IgD-negative memory B cell (primary cell): ENCODE measurements around the gene TRAPPC2B. TPM values are rescaled to one million over a fixed set of nuclear protein-coding genes. Genes with fewer than 3 reads are reported as not detected.
"Not testable (repeated sequence)": the region's sequence is repeated elsewhere in the genome, so short reads cannot be mapped to it uniquely, and the experiment has no call there.

Source experiments
- H3K27ac Mint-ChIP-seq, 3 donors: one replicate each; pipeline ENCODE4 v1.8.0; 2020 to 2022; ENCODE audit warnings: mild to moderate bottlenecking in 3 of 3, mixed read lengths in 3 of 3, moderate library complexity in 1 of 3
- H3K27me3 Mint-ChIP-seq: one replicate; pipeline ENCODE4 v1.8.0; 2021; ENCODE audit warnings: mixed read lengths
- H3K36me3 Mint-ChIP-seq: one replicate; pipeline ENCODE4 v1.8.0; 2020; ENCODE audit warnings: mild to moderate bottlenecking, mixed read lengths
- H3K4me1 Mint-ChIP-seq, 3 donors: one replicate each; pipeline ENCODE4 v1.8.0; 2020 to 2022; ENCODE audit warnings: mixed read lengths in 3 of 3, mild to moderate bottlenecking in 1 of 3
- H3K4me3 Mint-ChIP-seq, 4 donors: one replicate each; pipeline ENCODE4 v1.8.0; 2020 to 2022; ENCODE audit warnings: mild to moderate bottlenecking in 4 of 4, mixed read lengths in 4 of 4, moderate library complexity in 3 of 4
- H3K9me3 Mint-ChIP-seq, 3 donors: one replicate each; pipeline ENCODE4 v1.8.0; 2020 to 2021; ENCODE audit warnings: mixed read lengths in 3 of 3, mild to moderate bottlenecking in 1 of 3
- polyA plus RNA-seq: library from polyadenylated mRNA; unstranded; fragments of 300-500 nt; fragmentation: Illumina TruSeq; gene quantifications from one replicate; pipeline ENCODE4 v1.2.3, GENCODE V29; 2021

TRAPPC2B gene
- polyA plus RNA-seq, 1 donor from 2014 or later: 32.7 TPM

- peak overlapping the region in 2 of 3 donors; percentile 79 to 98 for H3K27ac Mint-ChIP-seq
- H3K36me3 Mint-ChIP-seq: peaks cover 24% of the 10 kb centered on the region
- no peaks in the 10 kb centered on the region for H3K27me3 Mint-ChIP-seq
- H3K9me3 Mint-ChIP-seq: peaks cover 12 to 28% (median 21%) of the 10 kb centered on the region in 3 donors
- peaks cover 20 to 28% (median 23%) of the 10 kb centered on the region in 3 donors for H3K4me1 Mint-ChIP-seq
- H3K4me3 Mint-ChIP-seq: peak overlapping the region; percentile 97 to 99 (median 98)
Observed at GRCh38 chr19:57351867-57352266, 11.5 kb upstream of the TRAPPC2B start.

DNA sequence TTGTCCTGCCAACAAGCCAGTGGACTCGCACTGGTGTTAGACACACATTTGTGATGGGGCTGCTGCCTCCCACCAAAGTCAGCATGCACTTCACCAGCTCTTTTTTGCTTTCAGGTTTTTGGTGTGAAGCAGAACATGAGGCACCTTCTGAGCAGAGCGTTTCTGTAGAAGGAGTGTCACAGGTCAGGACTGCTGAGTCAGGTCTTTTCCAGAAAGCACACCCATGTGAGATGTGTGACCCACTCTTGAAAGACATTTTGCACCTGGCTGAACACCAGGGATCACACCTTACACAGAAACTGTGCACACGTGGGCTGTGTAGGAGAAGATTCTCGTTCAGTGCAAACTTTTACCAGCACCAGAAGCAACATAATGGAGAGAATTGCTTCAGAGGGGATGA, 7.4 kb upstream of the TRAPPC2B start:
- peaks cover 14 to 37% (median 24%) of the 10 kb centered on the region in 3 donors for H3K9me3 Mint-ChIP-seq
- H3K4me3 Mint-ChIP-seq: peak overlapping the region in 1 of 4 donors; percentile 66
- H3K36me3 Mint-ChIP-seq: peaks cover 32% of the 10 kb centered on the region
- peaks cover 18 to 24% (median 22%) of the 10 kb centered on the region in 3 donors for H3K4me1 Mint-ChIP-seq
- no peak overlapping the region for H3K27ac Mint-ChIP-seq
- no peaks in the 10 kb centered on the region for H3K27me3 Mint-ChIP-seq

GRCh38 chr19:57357406-57357805, 5.9 kb upstream of the TRAPPC2B start:
- Mint-ChIP-seq H3K36me3 (peaks cover 28% of the 10 kb centered on the region), H3K27me3 (no peaks in the 10 kb centered on the region), H3K4me3 (peak overlapping the region in 1 of 4 donors; percentile 28), H3K27ac (no peak overlapping the region), H3K4me1 (peaks cover 5 to 14% (median 11%) of the 10 kb centered on the region in 3 donors), H3K9me3 (peaks cover 13 to 34% (median 21%) of the 10 kb centered on the region in 3 donors)

GRCh38 chr19:57359300-57359699, 4.1 kb upstream of the TRAPPC2B start:
- Mint-ChIP-seq H3K4me1 (peaks cover 13 to 20% (median 15%) of the 10 kb centered on the region in 3 donors), H3K27me3 (no peaks in the 10 kb centered on the region), H3K4me3 (no peak overlapping the region), H3K9me3 (peaks cover 8 to 29% (median 15%) of the 10 kb centered on the region in 3 donors), H3K27ac (no peak overlapping the region), H3K36me3 (peaks cover 31% of the 10 kb centered on the region)

GRCh38 chr19:57362419-57362818, 932 bp upstream of the TRAPPC2B start:
- peak overlapping the region in 3 of 4 donors; percentile 82 to 96 (median 84) for H3K4me3 Mint-ChIP-seq
- no peak overlapping the region for H3K27ac Mint-ChIP-seq
- H3K4me1 Mint-ChIP-seq: peaks cover 12 to 20% (median 15%) of the 10 kb centered on the region in 3 donors
- H3K9me3 Mint-ChIP-seq: peaks cover 3 to 12% (median 7%) of the 10 kb centered on the region in 3 donors
- H3K36me3 Mint-ChIP-seq: peaks cover 12% of the 10 kb centered on the region
- H3K27me3 Mint-ChIP-seq: no peaks in the 10 kb centered on the region

DNA sequence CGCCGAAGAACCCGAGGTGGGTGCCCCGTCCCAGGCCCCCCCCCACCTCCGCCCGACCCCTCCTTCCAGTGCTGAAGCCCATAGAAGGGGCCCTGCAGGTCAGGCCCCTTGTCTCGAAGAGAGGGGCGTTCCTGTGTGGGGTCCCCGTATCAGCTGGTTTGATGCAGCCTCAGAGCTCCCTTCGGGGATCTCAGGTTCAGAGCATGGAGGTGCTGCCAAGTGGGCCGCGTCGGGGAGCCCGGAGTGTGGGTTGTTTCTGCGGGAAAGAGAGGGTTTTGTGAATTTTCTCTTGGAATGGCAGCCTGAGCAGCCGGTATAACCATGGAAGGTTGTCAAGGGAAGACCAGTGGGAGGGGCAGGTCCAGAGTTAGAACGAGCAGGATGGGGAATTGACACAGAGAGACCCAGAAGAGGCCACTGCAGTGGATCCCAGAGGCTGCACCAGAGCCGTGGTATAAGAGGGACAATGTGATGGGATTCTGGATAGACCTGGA, 384 bp downstream of the TRAPPC2B start:
- Mint-ChIP-seq H3K9me3 (peaks cover 0 to 12% (median 4%) of the 10 kb centered on the region in 3 donors), H3K4me1 (peaks cover 12 to 20% (median 15%) of the 10 kb centered on the region in 3 donors), H3K27ac (peak overlapping the region; percentile 89 to 99 (median 96)), H3K36me3 (peaks cover 16% of the 10 kb centered on the region), H3K27me3 (no peaks in the 10 kb centered on the region), H3K4me3 (peak overlapping the region; percentile 82 to 96 (median 88))

GRCh38 chr19:57366776-57367175, 3.4 kb downstream of the TRAPPC2B start:
- H3K27ac Mint-ChIP-seq: no peak overlapping the region
- H3K4me3 Mint-ChIP-seq: peak overlapping the region in 1 of 4 donors; percentile 19
- H3K4me1 Mint-ChIP-seq: peaks cover 12 to 18% (median 14%) of the 10 kb centered on the region in 3 donors
- peaks cover 31% of the 10 kb centered on the region for H3K36me3 Mint-ChIP-seq
- peaks cover 0 to 4% (median 3%) of the 10 kb centered on the region in 3 donors for H3K9me3 Mint-ChIP-seq
- H3K27me3 Mint-ChIP-seq: peaks cover 1% of the 10 kb centered on the region

DNA sequence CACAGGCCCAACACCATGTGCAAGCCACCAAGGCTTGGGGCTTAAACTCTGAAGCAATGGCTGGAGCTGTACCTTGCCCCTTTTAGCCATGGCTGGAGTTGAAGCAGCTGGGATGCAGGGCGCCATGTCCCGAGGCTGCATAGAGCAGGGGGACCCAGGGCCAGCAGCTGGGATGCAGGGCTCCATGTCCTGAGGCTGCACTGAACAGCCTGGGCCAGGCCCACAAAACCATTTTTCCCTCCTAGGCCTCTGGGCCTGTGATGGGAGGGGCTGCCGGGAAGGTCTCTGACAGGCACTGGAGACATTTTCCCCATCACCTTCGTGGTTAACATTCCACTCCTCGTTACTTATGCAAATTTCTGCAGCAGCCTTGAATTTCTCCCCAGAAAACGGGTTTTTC, 10.8 kb downstream of the TRAPPC2B start:
- H3K4me1 Mint-ChIP-seq: peaks cover 0 to 2% (median 2%) of the 10 kb centered on the region in 3 donors
- H3K27ac Mint-ChIP-seq: no peak overlapping the region
- H3K36me3 Mint-ChIP-seq: peaks cover 60% of the 10 kb centered on the region
- peaks cover 9 to 29% (median 11%) of the 10 kb centered on the region in 3 donors for H3K9me3 Mint-ChIP-seq
- H3K27me3 Mint-ChIP-seq: peaks cover 1% of the 10 kb centered on the region
- H3K4me3 Mint-ChIP-seq: no peak overlapping the region

GRCh38 chr19:57374647-57375046, 11.3 kb downstream of the TRAPPC2B start:
- Mint-ChIP-seq H3K4me3 (peak overlapping the region in 1 of 4 donors; percentile 63), H3K9me3 (peaks cover 9 to 33% (median 16%) of the 10 kb centered on the region in 3 donors), H3K36me3 (peaks cover 58% of the 10 kb centered on the region)
- H3K27ac Mint-ChIP-seq, H3K27me3 Mint-ChIP-seq, H3K4me1 Mint-ChIP-seq: not testable (repeated sequence)

GRCh38 chr19:57376151-57376550, 12.8 kb downstream of the TRAPPC2B start:
- Mint-ChIP-seq H3K4me1 (peaks cover 0 to 2% (median 0%) of the 10 kb centered on the region in 3 donors), H3K4me3 (peak overlapping the region in 1 of 4 donors; percentile 27), H3K27ac (no peak overlapping the region), H3K36me3 (peaks cover 50% of the 10 kb centered on the region), H3K27me3 (no peaks in the 10 kb centered on the region), H3K9me3 (peaks cover 9 to 35% (median 25%) of the 10 kb centered on the region in 3 donors)

- Mint-ChIP-seq H3K4me1 (peaks cover 0 to 2% (median 0%) of the 10 kb centered on the region in 3 donors), H3K36me3 (peaks cover 39% of the 10 kb centered on the region), H3K9me3 (peaks cover 9 to 33% (median 25%) of the 10 kb centered on the region in 3 donors), H3K4me3 (no peak overlapping the region), H3K27ac (no peak overlapping the region), H3K27me3 (no peaks in the 10 kb centered on the region)
Observed at GRCh38 chr19:57377498-57378146, 14.3 kb downstream of the TRAPPC2B start.

DNA sequence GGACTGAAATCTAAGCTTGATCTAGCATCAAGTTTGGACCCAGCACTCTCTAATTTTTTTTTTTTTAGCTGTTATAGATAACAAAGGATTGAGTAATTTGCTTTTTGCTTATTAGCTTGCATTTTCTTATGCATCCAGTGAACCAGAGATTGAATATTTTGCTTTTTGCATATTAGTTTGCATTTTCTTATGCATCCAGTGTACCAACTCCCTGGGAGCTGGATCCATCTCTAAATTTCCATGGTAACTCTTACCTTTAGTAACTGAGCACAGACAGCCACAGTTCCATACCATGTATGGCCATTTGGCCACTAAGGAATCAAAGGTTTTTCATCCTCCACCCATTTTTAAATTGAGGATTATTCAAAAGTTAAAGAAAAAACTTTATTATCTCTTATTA, 17.6 kb downstream of the TRAPPC2B start:
- Mint-ChIP-seq H3K27ac (no peak overlapping the region), H3K27me3 (no peaks in the 10 kb centered on the region), H3K4me1 (no peaks in the 10 kb centered on the region), H3K9me3 (peaks cover 9 to 23% (median 20%) of the 10 kb centered on the region in 3 donors), H3K4me3 (no peak overlapping the region), H3K36me3 (peaks cover 18% of the 10 kb centered on the region)

- no peaks in the 10 kb centered on the region for H3K27me3 Mint-ChIP-seq
- H3K4me1 Mint-ChIP-seq: no peaks in the 10 kb centered on the region
- peaks cover 3% of the 10 kb centered on the region for H3K36me3 Mint-ChIP-seq
- H3K9me3 Mint-ChIP-seq: peaks cover 5 to 21% (median 19%) of the 10 kb centered on the region in 3 donors
- H3K27ac Mint-ChIP-seq: no peak overlapping the region
- H3K4me3 Mint-ChIP-seq: no peak overlapping the region
Observed at GRCh38 chr19:57382806-57383488, 19.6 kb downstream of the TRAPPC2B start.

GRCh38 chr19:57389194-57389729, 25.9 kb downstream of the TRAPPC2B start:
- Mint-ChIP-seq H3K9me3 (peaks cover 2 to 15% (median 9%) of the 10 kb centered on the region in 3 donors), H3K4me1 (peaks cover 21 to 26% (median 25%) of the 10 kb centered on the region in 3 donors), H3K27me3 (no peaks in the 10 kb centered on the region), H3K36me3 (peaks cover 9% of the 10 kb centered on the region), H3K27ac (peak overlapping the region; percentile 85 to 99 (median 98)), H3K4me3 (peak overlapping the region; percentile 87 to 99 (median 96))
